ENCODE data around the gene NPBWR2.
"Not testable (repeated sequence)": the region's sequence is repeated elsewhere in the genome, so short reads cannot be mapped to it uniquely, and the experiment has no call there.

Gene NPBWR2

DNA sequence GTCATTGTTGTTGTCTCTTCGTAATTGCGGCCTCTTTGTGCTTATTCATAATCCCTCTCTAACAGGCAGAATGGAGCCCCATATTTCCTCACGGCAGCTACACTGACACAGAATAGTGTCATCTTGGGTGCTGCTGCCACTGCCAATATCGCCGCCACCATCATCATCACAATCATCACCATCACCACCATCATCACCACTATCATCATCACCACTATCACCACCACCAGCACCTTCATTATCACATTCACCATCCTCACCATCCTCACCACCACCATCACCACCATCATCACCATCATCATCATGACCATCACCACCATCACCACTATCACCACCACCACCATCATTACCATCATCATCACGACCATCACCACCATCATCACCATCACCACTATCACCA is 10.8 kb downstream of the NPBWR2 start:
- Mint-ChIP-seq H3K9me3 (peaks cover 5% of the 10 kb centered on the region), H3K36me3 (ENCODE audit: low read depth) (no peaks in the 10 kb centered on the region), H3K27ac (no peak overlapping the region), H3K27me3 (ENCODE audit: low read depth) (peaks cover 10% of the 10 kb centered on the region), H3K4me1 (ENCODE audit: low read depth) (no peaks in the 10 kb centered on the region), H3K4me3 (no peak overlapping the region)
- no peak for DNase-seq (ENCODE audit: low spot score)

DNA sequence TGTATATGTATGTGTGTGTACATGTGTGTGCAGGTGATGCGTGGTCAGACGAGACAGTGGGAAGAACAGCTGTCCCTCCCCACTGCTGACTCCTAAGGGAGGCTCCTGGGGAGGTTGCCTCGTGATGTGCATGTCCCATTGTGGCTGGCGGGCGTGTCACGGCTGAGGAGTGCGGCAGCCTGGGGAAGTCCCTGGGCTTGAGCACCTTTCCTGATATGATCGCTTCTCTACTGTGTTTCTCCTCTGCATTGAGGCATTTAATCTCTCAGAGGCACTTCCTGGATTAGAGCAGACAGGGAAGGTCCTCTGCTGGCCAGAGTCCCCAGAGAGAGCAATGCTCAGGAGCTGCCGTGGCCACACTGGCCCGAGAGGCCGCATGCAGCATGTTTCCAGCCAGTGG is 11.4 kb downstream of the NPBWR2 start:
- no peak overlapping the region for H3K27ac Mint-ChIP-seq
- no peak for DNase-seq (ENCODE audit: low spot score)
- peaks cover 5% of the 10 kb centered on the region for H3K9me3 Mint-ChIP-seq
- H3K4me1 Mint-ChIP-seq (ENCODE audit: low read depth) = no peaks in the 10 kb centered on the region
- H3K4me3 Mint-ChIP-seq = no peak overlapping the region
- H3K36me3 Mint-ChIP-seq (ENCODE audit: low read depth) = no peaks in the 10 kb centered on the region
- H3K27me3 Mint-ChIP-seq (ENCODE audit: low read depth) = peaks cover 4% of the 10 kb centered on the region

- Mint-ChIP-seq H3K27me3 (ENCODE audit: low read depth) (no peaks in the 10 kb centered on the region), H3K4me3 (no peak overlapping the region), H3K36me3 (ENCODE audit: low read depth) (no peaks in the 10 kb centered on the region), H3K4me1 (ENCODE audit: low read depth) (no peaks in the 10 kb centered on the region), H3K9me3 (peaks cover 5% of the 10 kb centered on the region), H3K27ac (no peak overlapping the region)
- no peak for DNase-seq (ENCODE audit: low spot score)
These were observed 11.9 kb downstream of the NPBWR2 start for GRCh38 chr20:64095455-64095854.

GRCh38 chr20:64093013-64093503 is 14.3 kb downstream of the NPBWR2 start:
- Mint-ChIP-seq H3K27ac (no peak overlapping the region), H3K4me1 (ENCODE audit: low read depth) (no peaks in the 10 kb centered on the region), H3K9me3 (peaks cover 5% of the 10 kb centered on the region), H3K27me3 (ENCODE audit: low read depth) (peaks cover 5% of the 10 kb centered on the region), H3K36me3 (ENCODE audit: low read depth) (no peaks in the 10 kb centered on the region), H3K4me3 (no peak overlapping the region)
- DNase-seq (ENCODE audit: low spot score) = no peak

DNA sequence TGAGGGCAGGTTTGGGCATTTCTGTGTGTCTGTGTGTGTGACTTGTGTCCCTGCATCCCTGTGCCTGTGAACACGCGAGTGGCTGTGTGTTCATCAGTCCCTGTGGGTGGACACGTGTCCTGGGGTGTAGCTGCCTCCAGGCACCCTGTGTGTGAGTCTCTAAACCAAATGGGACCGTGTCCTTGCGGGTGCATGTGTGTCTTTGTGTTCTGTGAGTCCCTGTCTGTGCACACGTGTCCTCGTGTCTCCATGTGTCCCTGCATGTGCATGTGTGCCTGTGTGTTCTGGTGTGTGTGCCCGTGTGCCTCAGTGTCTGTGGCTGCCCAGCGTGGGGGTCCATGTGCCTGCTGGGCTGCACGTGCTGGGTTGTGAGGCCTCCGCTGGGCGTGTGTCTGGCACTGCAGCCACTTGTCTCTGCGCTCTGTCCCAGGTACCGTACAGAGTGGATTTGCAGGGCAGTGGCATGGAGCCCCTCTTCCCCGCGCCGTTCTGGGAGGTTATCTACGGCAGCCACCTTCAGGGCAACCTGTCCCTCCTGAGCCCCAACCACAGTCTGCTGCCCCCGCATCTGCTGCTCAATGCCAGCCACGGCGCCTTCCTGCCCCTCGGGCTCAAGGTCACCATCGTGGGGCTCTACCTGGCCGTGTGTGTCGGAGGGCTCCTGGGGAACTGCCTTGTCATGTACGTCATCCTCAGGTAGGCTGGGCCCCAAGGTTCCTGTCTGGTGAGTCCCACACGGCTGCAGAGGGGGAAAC is 14.9 kb downstream of the NPBWR2 start:
- peaks cover 5% of the 10 kb centered on the region for H3K9me3 Mint-ChIP-seq
- no peaks in the 10 kb centered on the region for H3K4me1 Mint-ChIP-seq (ENCODE audit: low read depth)
- no peak overlapping the region for H3K27ac Mint-ChIP-seq
- DNase-seq (ENCODE audit: low spot score) = no peak
- H3K4me3 Mint-ChIP-seq = no peak overlapping the region
- H3K36me3 Mint-ChIP-seq (ENCODE audit: low read depth) = no peaks in the 10 kb centered on the region
- H3K27me3 Mint-ChIP-seq (ENCODE audit: low read depth) = peaks cover 5% of the 10 kb centered on the region

DNA sequence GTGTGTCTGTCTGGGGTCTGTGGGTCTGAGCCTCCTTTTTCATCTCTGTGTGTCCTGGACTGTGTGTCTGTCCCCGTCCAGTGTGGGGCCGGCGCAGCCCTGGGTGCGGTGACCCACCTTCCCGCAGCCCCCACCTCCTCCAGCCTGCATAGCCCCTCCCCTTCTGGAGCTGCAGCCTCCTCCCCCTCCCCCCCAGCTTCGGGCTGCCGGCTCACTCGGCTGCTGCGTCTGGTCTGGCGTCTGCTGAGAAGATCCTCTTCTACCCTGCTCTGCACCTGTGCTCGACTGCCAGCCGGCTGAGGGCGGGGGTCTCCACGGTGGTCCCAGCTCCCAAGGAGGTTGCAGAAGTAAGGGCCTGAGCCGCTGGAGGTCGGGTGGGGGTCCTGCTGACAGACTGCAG is 15.6 kb downstream of the NPBWR2 start:
- H3K36me3 Mint-ChIP-seq (ENCODE audit: low read depth) = no peaks in the 10 kb centered on the region
- DNase-seq (ENCODE audit: low spot score) = no peak
- H3K4me1 Mint-ChIP-seq (ENCODE audit: low read depth) = no peaks in the 10 kb centered on the region
- H3K9me3 Mint-ChIP-seq = peaks cover 2% of the 10 kb centered on the region
- H3K27ac Mint-ChIP-seq = no peak overlapping the region
- H3K4me3 Mint-ChIP-seq = no peak overlapping the region
- peaks cover 6% of the 10 kb centered on the region for H3K27me3 Mint-ChIP-seq (ENCODE audit: low read depth)

- no peak overlapping the region for H3K4me3 Mint-ChIP-seq
- H3K4me1 Mint-ChIP-seq (ENCODE audit: low read depth) = no peaks in the 10 kb centered on the region
- no peak for DNase-seq (ENCODE audit: low spot score)
- H3K27me3 Mint-ChIP-seq (ENCODE audit: low read depth) = peaks cover 9% of the 10 kb centered on the region
- no peaks in the 10 kb centered on the region for H3K9me3 Mint-ChIP-seq
- H3K36me3 Mint-ChIP-seq (ENCODE audit: low read depth) = no peaks in the 10 kb centered on the region
- no peak overlapping the region for H3K27ac Mint-ChIP-seq
These were observed 16.0 kb downstream of the NPBWR2 start for GRCh38 chr20:64091340-64091739.

- Mint-ChIP-seq H3K9me3 (no peaks in the 10 kb centered on the region), H3K27ac (no peak overlapping the region), H3K36me3 (ENCODE audit: low read depth) (no peaks in the 10 kb centered on the region), H3K4me1 (ENCODE audit: low read depth) (no peaks in the 10 kb centered on the region), H3K27me3 (ENCODE audit: low read depth) (peaks cover 20% of the 10 kb centered on the region), H3K4me3 (no peak overlapping the region)
- DNase-seq (ENCODE audit: low spot score) = no peak
These were observed 17.2 kb downstream of the NPBWR2 start for GRCh38 chr20:64090165-64090564.

- not testable (repeated sequence) for H3K36me3 Mint-ChIP-seq (ENCODE audit: low read depth); H3K4me3 Mint-ChIP-seq; DNase-seq (ENCODE audit: low spot score); H3K4me1 Mint-ChIP-seq (ENCODE audit: low read depth); H3K9me3 Mint-ChIP-seq; H3K27ac Mint-ChIP-seq
- peaks cover 29% of the 10 kb centered on the region for H3K27me3 Mint-ChIP-seq (ENCODE audit: low read depth)
These were observed 18.8 kb downstream of the NPBWR2 start for GRCh38 chr20:64088586-64088985.

- not testable (repeated sequence) for H3K4me3 Mint-ChIP-seq; H3K27ac Mint-ChIP-seq; H3K36me3 Mint-ChIP-seq (ENCODE audit: low read depth); DNase-seq (ENCODE audit: low spot score); H3K9me3 Mint-ChIP-seq
- Mint-ChIP-seq H3K4me1 (ENCODE audit: low read depth) (peaks cover 12% of the 10 kb centered on the region), H3K27me3 (ENCODE audit: low read depth) (peaks cover 38% of the 10 kb centered on the region)
These were observed 20.0 kb downstream of the NPBWR2 start for GRCh38 chr20:64087226-64087825.

DNA sequence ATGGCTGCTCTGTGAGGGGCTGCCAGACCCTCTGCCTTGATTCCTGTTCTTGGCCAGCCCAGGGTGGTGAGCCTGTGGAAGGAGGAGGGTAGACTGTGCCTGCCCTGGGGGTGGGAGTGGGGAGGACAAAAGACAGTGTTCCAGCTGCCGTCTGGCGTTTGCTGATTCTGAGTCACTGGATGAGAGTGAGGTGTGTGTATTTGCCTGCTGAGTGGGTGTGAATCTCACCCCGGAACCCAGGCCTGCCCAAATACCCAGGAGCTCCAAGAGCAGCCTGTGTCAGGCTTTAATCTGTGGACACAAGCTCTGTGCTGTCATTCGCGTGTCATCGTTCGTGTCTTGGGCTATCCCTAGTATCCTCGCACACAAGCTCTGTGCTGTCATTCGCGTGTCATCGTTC is 20.6 kb downstream of the NPBWR2 start:
- Mint-ChIP-seq H3K36me3 (ENCODE audit: low read depth) (no peaks in the 10 kb centered on the region), H3K27me3 (ENCODE audit: low read depth) (peaks cover 43% of the 10 kb centered on the region), H3K4me1 (ENCODE audit: low read depth) (peaks cover 13% of the 10 kb centered on the region), H3K27ac (no peak overlapping the region), H3K9me3 (no peaks in the 10 kb centered on the region), H3K4me3 (no peak overlapping the region)
- DNase-seq (ENCODE audit: low spot score) = no peak

- peak overlapping the region; percentile 82 for H3K4me3 Mint-ChIP-seq
- H3K9me3 Mint-ChIP-seq = no peaks in the 10 kb centered on the region
- H3K36me3 Mint-ChIP-seq (ENCODE audit: low read depth) = no peaks in the 10 kb centered on the region
- peaks cover 46% of the 10 kb centered on the region for H3K27me3 Mint-ChIP-seq (ENCODE audit: low read depth)
- no peak for DNase-seq (ENCODE audit: low spot score)
- peaks cover 23% of the 10 kb centered on the region for H3K4me1 Mint-ChIP-seq (ENCODE audit: low read depth)
- no peak overlapping the region for H3K27ac Mint-ChIP-seq
These were observed 22.6 kb downstream of the NPBWR2 start for GRCh38 chr20:64084685-64085152.

GRCh38 chr20:64083804-64084684 is 23.3 kb downstream of the NPBWR2 start, which contains the start of gene LKAAEAR1:
LKAAEAR1 (minus strand) TSS chr20:64084398; CDS start chr20:64084219, 179 bp downstream.
- Mint-ChIP-seq H3K27ac (peak within 1 kb of the TSS; percentile 67), H3K4me1 (ENCODE audit: low read depth) (peaks cover 23% of the 10 kb centered on the region), H3K9me3 (no peaks in the 10 kb centered on the region), H3K36me3 (ENCODE audit: low read depth) (peaks cover 1% of the 10 kb centered on the region), H3K4me3 (peak within 1 kb of the TSS; percentile 82), H3K27me3 (ENCODE audit: low read depth) (peaks cover 46% of the 10 kb centered on the region)
- DNase-seq (ENCODE audit: low spot score) = no peak

DNA sequence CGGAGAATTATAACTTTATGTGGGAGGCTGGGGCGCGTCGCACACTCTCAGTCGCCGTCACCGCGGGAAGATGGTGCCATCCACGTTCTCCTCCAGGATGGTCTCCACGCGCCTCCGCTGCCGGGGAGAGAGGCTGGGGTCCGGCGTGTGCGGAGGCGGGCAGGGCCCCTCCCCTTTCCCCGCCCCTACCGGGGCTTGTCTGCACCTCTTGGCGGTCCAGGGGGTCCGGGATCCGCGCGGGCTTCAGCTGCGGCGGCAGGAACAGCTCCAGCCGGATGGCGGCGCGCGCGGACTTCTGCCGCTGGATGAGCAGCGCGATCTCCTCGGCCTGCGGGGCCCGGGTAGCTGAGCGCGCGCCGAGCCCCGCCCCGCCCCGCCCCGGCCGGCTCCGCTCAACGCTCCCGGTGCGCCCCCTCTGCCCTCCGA is 24.0 kb downstream of the NPBWR2 start:
- Mint-ChIP-seq H3K36me3 (ENCODE audit: low read depth) (peaks cover 3% of the 10 kb centered on the region), H3K9me3 (no peaks in the 10 kb centered on the region), H3K27ac (no peak overlapping the region)

More for the DNA sequence above, 24.0 kb downstream of the NPBWR2 start:
- H3K4me3 Mint-ChIP-seq = peak overlapping the region; percentile 78
- peaks cover 43% of the 10 kb centered on the region for H3K27me3 Mint-ChIP-seq (ENCODE audit: low read depth)
- H3K4me1 Mint-ChIP-seq (ENCODE audit: low read depth) = peaks cover 23% of the 10 kb centered on the region
- peak; percentile 76 for DNase-seq (ENCODE audit: low spot score)
